ENCODE results near the gene C6orf136. TPM values are rescaled to one million over a fixed set of nuclear protein-coding genes. Genes with fewer than 3 reads are reported as not detected.

C6orf136 gene
- total RNA-seq, 1 donor from 2014 or later, result 13.4 TPM

DNA sequence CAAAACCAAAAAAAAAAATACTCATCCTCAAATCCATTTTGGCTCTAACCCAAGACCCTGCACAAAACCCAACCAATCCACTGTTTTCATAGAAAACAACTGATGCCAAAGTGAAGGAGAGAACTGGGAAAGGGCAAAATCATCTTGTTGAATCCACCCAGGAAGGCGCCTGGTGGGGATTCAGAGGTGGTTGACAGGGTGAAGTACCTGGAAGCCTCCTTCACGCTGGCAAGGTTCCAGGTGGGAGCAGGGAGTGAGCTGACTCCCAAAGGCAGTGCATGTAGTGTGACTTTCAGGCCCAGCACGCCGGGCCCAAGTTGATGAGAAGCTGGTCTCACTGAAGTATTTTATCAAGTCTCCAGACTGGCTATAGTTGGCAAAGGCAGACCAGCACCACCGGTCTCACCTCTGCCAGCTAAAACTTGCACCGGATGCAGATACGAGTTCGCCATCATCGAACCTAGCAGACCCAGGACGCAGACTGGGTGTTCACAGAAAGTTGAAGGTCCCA, 46.4 kb upstream of the C6orf136 start:
- no peaks in the 10 kb centered on the region for H3K9me3 Mint-ChIP-seq (ENCODE audit: low read depth)
- DNase-seq (ENCODE audit: low spot score), result no peak
- H3K27ac Mint-ChIP-seq (ENCODE audit: unreplicated experiment), result peak overlapping the region; percentile 49
- H3K4me1 Mint-ChIP-seq (ENCODE audit: low read depth), result peaks cover 18% of the 10 kb centered on the region
- peaks cover 35% of the 10 kb centered on the region for H3K36me3 Mint-ChIP-seq (ENCODE audit: low read depth)
- TF ChIP-seq, protein P1, sequence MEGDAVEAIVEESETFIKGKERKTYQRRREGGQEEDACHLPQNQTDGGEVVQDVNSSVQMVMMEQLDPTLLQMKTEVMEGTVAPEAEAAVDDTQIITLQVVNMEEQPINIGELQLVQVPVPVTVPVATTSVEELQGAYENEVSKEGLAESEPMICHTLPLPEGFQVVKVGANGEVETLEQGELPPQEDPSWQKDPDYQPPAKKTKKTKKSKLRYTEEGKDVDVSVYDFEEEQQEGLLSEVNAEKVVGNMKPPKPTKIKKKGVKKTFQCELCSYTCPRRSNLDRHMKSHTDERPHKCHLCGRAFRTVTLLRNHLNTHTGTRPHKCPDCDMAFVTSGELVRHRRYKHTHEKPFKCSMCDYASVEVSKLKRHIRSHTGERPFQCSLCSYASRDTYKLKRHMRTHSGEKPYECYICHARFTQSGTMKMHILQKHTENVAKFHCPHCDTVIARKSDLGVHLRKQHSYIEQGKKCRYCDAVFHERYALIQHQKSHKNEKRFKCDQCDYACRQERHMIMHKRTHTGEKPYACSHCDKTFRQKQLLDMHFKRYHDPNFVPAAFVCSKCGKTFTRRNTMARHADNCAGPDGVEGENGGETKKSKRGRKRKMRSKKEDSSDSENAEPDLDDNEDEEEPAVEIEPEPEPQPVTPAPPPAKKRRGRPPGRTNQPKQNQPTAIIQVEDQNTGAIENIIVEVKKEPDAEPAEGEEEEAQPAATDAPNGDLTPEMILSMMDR (IDR thresholded peaks at IDR 0.05), result no peak
- H3K27me3 Mint-ChIP-seq (ENCODE audit: low read depth), result no peaks in the 10 kb centered on the region
- no peak overlapping the region for H3K4me3 Mint-ChIP-seq (ENCODE audit: unreplicated experiment)

DNA sequence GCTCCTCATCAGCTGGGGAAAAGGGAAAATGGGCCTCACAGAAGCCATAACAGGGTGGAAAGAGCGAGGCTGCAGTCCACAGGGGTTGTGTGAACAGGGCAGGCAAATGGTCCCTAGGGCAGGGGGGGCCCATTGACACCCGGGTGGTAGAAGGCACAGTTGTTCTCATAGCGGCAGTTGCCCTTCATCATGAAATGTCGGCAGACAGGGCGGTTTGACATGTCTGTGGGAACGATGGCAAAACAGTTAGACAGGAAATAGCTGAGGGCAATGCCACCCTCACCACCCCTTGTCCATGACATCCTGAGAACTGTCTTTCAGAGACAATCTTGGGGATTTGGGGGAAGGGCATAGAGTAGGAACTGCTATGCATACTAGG, 45.5 kb upstream of the C6orf136 start:
- H3K4me1 Mint-ChIP-seq (ENCODE audit: low read depth), result peaks cover 18% of the 10 kb centered on the region

DNA sequence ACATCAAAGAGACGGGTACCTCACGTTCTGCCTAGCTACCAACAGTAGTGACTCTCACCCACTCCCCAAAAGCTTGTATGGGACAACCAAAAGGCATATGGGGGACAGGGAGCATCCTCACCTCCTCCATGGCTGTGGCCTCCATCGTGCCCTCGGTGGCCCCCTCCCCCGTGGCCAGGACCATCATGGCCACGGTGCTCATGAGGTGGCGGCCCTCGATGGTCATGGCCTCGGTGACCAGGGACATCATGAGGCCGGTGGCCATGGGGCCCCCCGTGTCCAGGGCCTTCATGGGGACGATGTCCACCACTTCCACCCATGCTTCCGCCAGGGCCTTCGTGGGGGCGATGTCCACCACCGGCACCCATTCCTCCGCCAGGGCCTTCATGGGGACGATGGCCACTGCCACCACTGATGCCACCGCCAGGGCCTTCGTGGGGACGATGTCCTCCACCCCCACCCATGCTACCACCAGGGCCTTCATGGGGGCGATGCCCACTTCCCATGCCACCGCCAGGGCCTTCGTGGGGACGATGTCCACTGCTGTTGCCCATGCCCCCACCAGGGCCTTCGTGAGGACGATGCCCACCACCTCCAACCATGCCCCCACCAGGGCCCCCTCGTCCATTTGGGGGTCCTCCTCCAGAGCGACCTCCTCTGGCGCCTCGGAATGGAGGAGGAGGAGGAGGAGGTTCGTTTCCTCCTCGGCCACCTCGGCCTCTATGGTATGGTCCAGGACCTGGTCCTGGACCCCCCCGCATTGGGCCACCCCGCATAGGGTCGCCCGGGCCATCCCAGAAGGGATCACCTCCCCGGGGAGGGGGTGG, 44.9 kb upstream of the C6orf136 start:
- H3K27me3 Mint-ChIP-seq (ENCODE audit: low read depth), result no peaks in the 10 kb centered on the region
- peaks cover 46% of the 10 kb centered on the region for H3K36me3 Mint-ChIP-seq (ENCODE audit: low read depth)
- H3K9me3 Mint-ChIP-seq (ENCODE audit: low read depth), result no peaks in the 10 kb centered on the region
- H3K27ac Mint-ChIP-seq (ENCODE audit: unreplicated experiment), result no peak overlapping the region
- TF ChIP-seq, protein P1 (IDR thresholded peaks at IDR 0.05), result no peak
- no peak for DNase-seq (ENCODE audit: low spot score)
- peaks cover 18% of the 10 kb centered on the region for H3K4me1 Mint-ChIP-seq (ENCODE audit: low read depth)
- H3K4me3 Mint-ChIP-seq (ENCODE audit: unreplicated experiment), result no peak overlapping the region

More for the DNA sequence above, 45.5 kb upstream of the C6orf136 start:
- TF ChIP-seq, protein P1 (IDR thresholded peaks at IDR 0.05), result no peak
- H3K27ac Mint-ChIP-seq (ENCODE audit: unreplicated experiment), result peak overlapping the region; percentile 12
- H3K9me3 Mint-ChIP-seq (ENCODE audit: low read depth), result no peaks in the 10 kb centered on the region
- H3K4me3 Mint-ChIP-seq (ENCODE audit: unreplicated experiment), result no peak overlapping the region
- no peaks in the 10 kb centered on the region for H3K27me3 Mint-ChIP-seq (ENCODE audit: low read depth)
- DNase-seq (ENCODE audit: low spot score), result no peak
- H3K36me3 Mint-ChIP-seq (ENCODE audit: low read depth), result peaks cover 42% of the 10 kb centered on the region

GRCh38 chr6:30603961-30604360, 43.0 kb upstream of the C6orf136 start:
- Mint-ChIP-seq H3K4me1 (ENCODE audit: low read depth) (peaks cover 23% of the 10 kb centered on the region), H3K9me3 (ENCODE audit: low read depth) (no peaks in the 10 kb centered on the region), H3K27me3 (ENCODE audit: low read depth) (no peaks in the 10 kb centered on the region), H3K27ac (ENCODE audit: unreplicated experiment) (no peak overlapping the region), H3K4me3 (ENCODE audit: unreplicated experiment) (no peak overlapping the region), H3K36me3 (ENCODE audit: low read depth) (peaks cover 55% of the 10 kb centered on the region)
- TF ChIP-seq, protein P1 (IDR thresholded peaks at IDR 0.05), result no peak
- DNase-seq (ENCODE audit: low spot score), result no peak

DNA sequence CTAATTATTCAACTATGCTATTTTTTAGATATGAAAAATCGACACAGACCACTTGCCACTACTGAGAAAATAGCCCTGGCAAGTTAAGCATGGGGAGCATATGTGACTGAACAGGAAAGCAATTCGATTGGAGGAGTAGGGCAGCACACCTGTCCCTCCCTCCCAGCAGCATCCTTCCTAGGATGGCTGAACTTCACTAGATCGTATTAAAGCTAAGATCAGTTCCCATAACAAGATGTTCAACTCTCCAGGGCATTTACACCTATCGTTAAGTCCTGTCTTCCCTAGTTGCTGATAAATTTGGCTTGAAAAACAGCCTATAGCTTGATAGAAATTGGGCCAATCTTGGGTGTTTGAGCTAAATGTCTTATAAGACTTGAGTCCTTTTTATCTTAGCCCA, 36.9 kb upstream of the C6orf136 start:
- peaks cover 32% of the 10 kb centered on the region for H3K36me3 Mint-ChIP-seq (ENCODE audit: low read depth)
- no peak overlapping the region for H3K4me3 Mint-ChIP-seq (ENCODE audit: unreplicated experiment)
- H3K4me1 Mint-ChIP-seq (ENCODE audit: low read depth), result peaks cover 62% of the 10 kb centered on the region
- no peak for DNase-seq (ENCODE audit: low spot score)
- no peaks in the 10 kb centered on the region for H3K27me3 Mint-ChIP-seq (ENCODE audit: low read depth)
- H3K27ac Mint-ChIP-seq (ENCODE audit: unreplicated experiment), result peak overlapping the region; percentile 65
- H3K9me3 Mint-ChIP-seq (ENCODE audit: low read depth), result no peaks in the 10 kb centered on the region
- TF ChIP-seq, protein P1 (IDR thresholded peaks at IDR 0.05), result no peak

Measured in chondrocyte (in vitro differentiated cells).